ENCODE data around the gene SPATA24.

SPATA24 gene

DNA sequence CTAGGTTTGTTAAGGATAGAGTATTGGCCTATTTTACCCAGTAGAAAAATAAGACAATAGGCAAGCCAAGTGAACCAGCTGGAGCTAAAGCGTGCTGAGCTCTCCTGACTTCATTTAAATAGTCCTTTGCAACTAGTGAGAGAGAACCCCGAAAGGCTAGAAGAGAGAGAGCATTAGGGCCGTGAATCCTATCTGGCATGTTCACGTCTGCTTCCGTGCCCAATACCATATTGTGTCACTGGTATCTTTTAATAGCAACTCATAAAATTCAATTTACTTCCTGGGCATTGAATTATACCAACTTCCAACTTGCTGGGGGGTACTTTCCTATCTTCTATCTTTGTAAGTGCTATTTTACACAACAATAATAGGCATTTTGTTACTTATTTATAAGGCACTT, 21.6 kb upstream of the SPATA24 start:
- H3K4me3 ChIP-seq (ENCODE audit: low read depth, low read length) = no peak overlapping the region
- no peak for TF ChIP-seq CTCF (IDR thresholded peaks at IDR 0.05; ENCODE audit: control insufficient read depth, extremely low read depth, insufficient read depth)
- no peak for DNase-seq (ENCODE audit: low read depth)

- no peak for DNase-seq (ENCODE audit: low read depth)
- peak; percentile 92 for TF ChIP-seq CTCF (IDR thresholded peaks at IDR 0.05; ENCODE audit: control insufficient read depth, extremely low read depth, insufficient read depth)
- H3K4me3 ChIP-seq (ENCODE audit: low read depth, low read length) = no peak overlapping the region
These were observed 18.5 kb upstream of the SPATA24 start for GRCh38 chr5:139422307-139422893.

DNA sequence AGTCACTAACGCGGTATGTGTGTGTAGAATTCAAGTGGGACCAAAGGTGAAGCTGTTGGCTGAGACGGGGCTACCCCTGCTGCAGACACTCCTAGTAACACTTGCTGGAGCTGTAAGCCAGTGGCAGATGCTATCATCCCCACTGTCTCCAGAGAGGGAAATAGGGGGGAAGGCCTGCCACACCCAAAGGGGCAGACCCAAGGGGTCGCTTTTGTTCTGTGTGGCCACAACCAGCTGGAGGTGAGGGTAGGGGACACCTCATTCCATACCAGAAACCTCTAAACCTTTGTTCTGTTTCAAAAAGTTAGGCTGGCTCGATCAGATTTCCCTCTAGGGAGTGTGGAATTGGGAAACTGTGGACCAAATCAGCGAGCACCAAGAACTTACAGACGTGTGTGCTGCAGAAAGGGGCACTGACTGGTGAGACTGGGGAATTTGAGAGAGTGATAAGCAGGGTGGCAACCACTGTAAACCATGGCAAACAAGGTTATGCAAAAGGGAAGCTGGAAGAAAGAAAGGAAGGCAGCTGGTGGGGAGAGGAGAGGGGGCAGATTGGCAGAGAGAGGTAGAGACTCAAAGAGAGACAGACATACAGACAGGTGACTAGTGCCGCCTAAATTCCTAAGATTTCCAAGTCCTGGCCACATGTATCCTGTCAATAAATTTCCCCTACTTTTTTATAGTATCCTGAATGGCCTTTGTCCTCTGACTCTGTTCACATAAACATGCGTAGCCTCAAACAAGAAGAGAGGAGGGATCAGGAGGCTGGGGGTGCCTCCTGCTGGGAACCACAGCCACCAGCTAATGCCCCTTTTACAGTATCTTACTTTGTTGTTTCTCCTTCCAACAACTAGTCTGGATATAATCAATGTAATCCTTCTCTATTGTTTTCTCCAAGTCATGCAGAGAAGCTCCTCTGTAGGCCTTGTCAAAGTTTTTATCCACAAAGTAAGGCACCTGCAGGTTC, 15.6 kb upstream of the SPATA24 start:
- TF ChIP-seq CTCF (IDR thresholded peaks at IDR 0.05; ENCODE audit: control insufficient read depth, extremely low read depth, insufficient read depth) = no peak
- DNase-seq (ENCODE audit: low read depth) = no peak
- no peak overlapping the region for H3K4me3 ChIP-seq (ENCODE audit: low read depth, low read length)

GRCh38 chr5:139418793-139419192, 14.9 kb upstream of the SPATA24 start:
- no peak for DNase-seq (ENCODE audit: low read depth)
- no peak for TF ChIP-seq CTCF (IDR thresholded peaks at IDR 0.05; ENCODE audit: control insufficient read depth, extremely low read depth, insufficient read depth)
- H3K4me3 ChIP-seq (ENCODE audit: low read depth, low read length) = no peak overlapping the region

DNA sequence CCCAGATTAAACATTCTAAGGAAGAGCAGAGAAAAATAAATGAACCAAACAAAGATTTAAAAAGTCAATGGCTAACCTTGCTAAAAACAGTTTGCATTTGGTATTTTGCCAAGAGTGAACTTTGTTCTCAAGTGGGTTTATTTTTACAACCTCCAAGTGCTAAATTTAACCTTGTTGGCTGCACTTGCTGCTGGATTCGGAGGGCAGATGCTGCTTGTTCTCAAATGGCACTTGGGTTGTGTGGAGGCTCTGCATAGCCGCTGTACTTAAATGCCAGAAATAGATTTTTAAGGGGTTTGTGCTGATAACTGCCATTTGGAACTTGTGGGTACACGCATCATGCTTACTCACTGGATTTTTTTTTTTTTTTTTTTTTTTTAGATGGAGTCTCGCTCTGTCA, 13.3 kb upstream of the SPATA24 start:
- H3K4me3 ChIP-seq (ENCODE audit: low read depth, low read length) = no peak overlapping the region
- DNase-seq (ENCODE audit: low read depth) = no peak
- TF ChIP-seq CTCF (IDR thresholded peaks at IDR 0.05; ENCODE audit: control insufficient read depth, extremely low read depth, insufficient read depth) = no peak

GRCh38 chr5:139416651-139417050, 12.8 kb upstream of the SPATA24 start:
- no peak for TF ChIP-seq CTCF (IDR thresholded peaks at IDR 0.05; ENCODE audit: control insufficient read depth, extremely low read depth, insufficient read depth)
- H3K4me3 ChIP-seq (ENCODE audit: low read depth, low read length) = no peak overlapping the region
- no peak for DNase-seq (ENCODE audit: low read depth)

All from LNCaP clone FGC (cell line).